Naive thymus-derived CD4-positive, alpha-beta T cell (primary cell): ENCODE measurements around the gene NKAIN2. TPM values are rescaled to one million over a fixed set of nuclear protein-coding genes. Genes with fewer than 3 reads are reported as not detected.

Experiments used
- ATAC-seq: fragments of 150-1000 bp; cut with Tn5 transposase; 2 replicates; pipeline ENCODE4 v1.10.0; 2021; ENCODE audit warnings: mild to moderate bottlenecking, moderate library complexity
- CTCF ChIA-PET: fragments of 350-600 bp; sonication (Branson Sonifier 250); formaldehyde crosslinking; loops from one replicate; lab custom pipeline; 2021; ENCODE audit warnings: antibody characterized with exemption; lab: Charles Lee
- POLR2A ChIA-PET: fragments of 350-600 bp; sonication (Branson Sonifier 250); formaldehyde crosslinking; loops from one replicate; lab custom pipeline; 2021; ENCODE audit warnings: antibody characterized with exemption, inconsistent platforms; lab: Charles Lee
- DNase-seq, 9 donors: peaks; one replicate each; pipeline versions ENCODE4 v3.0.0 to v3.0.0-alpha.2; 2020 to 2022; ENCODE audit warnings: mixed read lengths in 1 of 9
- H3K27ac ChIP-seq: one replicate; pipeline ENCODE4 v1.7.0; 2013; ENCODE audit warnings: mild to moderate bottlenecking, low read depth, low read length, moderate library complexity
- H3K27me3 ChIP-seq, 2 donors: one replicate each; pipeline ENCODE4 v1.7.0; 2013; ENCODE audit warnings: low read length in 2 of 2, mild to moderate bottlenecking in 2 of 2, moderate library complexity in 2 of 2; ENCODE audit not compliant: control insufficient read depth in 2 of 2, insufficient read depth in 2 of 2
- H3K36me3 ChIP-seq, 3 experiments: 1 replicate in 2 of 3; 2 replicates in 1 of 3; pipeline ENCODE4 v1.7.0; 2013; ENCODE audit warnings: low read length in 3 of 3, mild to moderate bottlenecking in 3 of 3, moderate library complexity in 1 of 3; ENCODE audit not compliant: insufficient read depth in 3 of 3, control insufficient read depth in 2 of 3
- H3K4me1 ChIP-seq, 2 donors: one replicate each; pipeline ENCODE4 v1.7.0; 2013; ENCODE audit warnings: low read length in 2 of 2, mild to moderate bottlenecking in 2 of 2, moderate library complexity in 1 of 2; ENCODE audit not compliant: control insufficient read depth in 2 of 2, insufficient read depth in 2 of 2
- H3K4me3 ChIP-seq: 2 replicates; pipeline ENCODE4 v1.7.0; 2013; ENCODE audit warnings: mild to moderate bottlenecking, low read length
- H3K9me3 ChIP-seq, 3 experiments: 1 replicate in 2 of 3; 2 replicates in 1 of 3; pipeline ENCODE4 v1.7.0; 2013; ENCODE audit warnings: low read length in 3 of 3; ENCODE audit not compliant: control insufficient read depth in 2 of 3
- H3K27ac Mint-ChIP-seq, 9 donors: one replicate each; pipeline ENCODE4 v1.8.0; 2020 to 2022; ENCODE audit warnings: mixed read lengths in 9 of 9, mild to moderate bottlenecking in 8 of 9, moderate library complexity in 5 of 9, inconsistent platforms in 2 of 9
- H3K27me3 Mint-ChIP-seq, 5 donors: one replicate each; pipeline ENCODE4 v1.8.0; 2021 to 2022; ENCODE audit warnings: mixed read lengths in 5 of 5, mild to moderate bottlenecking in 1 of 5
- H3K36me3 Mint-ChIP-seq, 5 donors: one replicate each; pipeline ENCODE4 v1.8.0; 2020 to 2022; ENCODE audit warnings: mixed read lengths in 5 of 5, mild to moderate bottlenecking in 3 of 5, inconsistent platforms in 1 of 5
- H3K4me1 Mint-ChIP-seq, 7 donors: one replicate each; pipeline ENCODE4 v1.8.0; 2020 to 2022; ENCODE audit warnings: mixed read lengths in 7 of 7, mild to moderate bottlenecking in 3 of 7, inconsistent platforms in 1 of 7
- H3K4me3 Mint-ChIP-seq, 10 donors: one replicate each; pipeline ENCODE4 v1.8.0; 2020 to 2022; ENCODE audit warnings: mild to moderate bottlenecking in 10 of 10, mixed read lengths in 10 of 10, moderate library complexity in 6 of 10, inconsistent platforms in 2 of 10
- H3K9me3 Mint-ChIP-seq, 11 donors: one replicate each; pipeline ENCODE4 v1.8.0; 2020 to 2022; ENCODE audit warnings: mixed read lengths in 11 of 11, mild to moderate bottlenecking in 4 of 11, inconsistent platforms in 1 of 11, moderate library complexity in 1 of 11
- intact Hi-C, 2 donors: fragments of 100-400 bp; cut with micrococcal nuclease; formaldehyde crosslinking; loops; one replicate each; pipeline ENCODE4 v1.15.1; 2023
- polyA plus RNA-seq, 2 donors: library from polyadenylated mRNA; unstranded; fragments of 300-500 nt; fragmentation: Illumina TruSeq; gene quantifications; one replicate each; pipeline ENCODE4 v1.2.3, GENCODE V29; 2021
- total RNA-seq, 6 experiments: library from RNA in 5 of 6; stranded (reverse) in 5 of 6; gene quantifications; 1 replicate in 5 of 6; 2 replicates in 1 of 6; pipeline ENCODE4 v1.2.3 and lab custom pipeline; 2021 to 2026

The NKAIN2 gene
- total and polyA plus RNA-seq, 7 experiments from 2014 or later: 0.21 to 2.9 TPM; not detected in 5

- H3K9me3 Mint-ChIP-seq: peaks cover 0 to 5% (median 0%) of the 10 kb centered on the region in 11 donors
- ATAC-seq (no peak), DNase-seq (no peak)
- ChIA-PET CTCF (no interaction called here), POLR2A (no interaction called here)
- intact Hi-C loops: no loop called here
- no peak overlapping the region for H3K4me3 Mint-ChIP-seq
- H3K36me3 ChIP-seq: no peaks in the 10 kb centered on the region
- H3K27ac Mint-ChIP-seq: no peak overlapping the region
- no peak overlapping the region for H3K4me3 ChIP-seq
- no peaks in the 10 kb centered on the region for H3K9me3 ChIP-seq
- no peaks in the 10 kb centered on the region for H3K36me3 Mint-ChIP-seq
- H3K4me1 ChIP-seq: no peaks in the 10 kb centered on the region
- peaks cover 0 to 2% (median 0%) of the 10 kb centered on the region in 7 donors for H3K4me1 Mint-ChIP-seq
- H3K27me3 ChIP-seq: no peaks in the 10 kb centered on the region
- H3K27me3 Mint-ChIP-seq: no peaks in the 10 kb centered on the region
- no peak overlapping the region for H3K27ac ChIP-seq
These were observed 627.2 kb downstream of the NKAIN2 start for GRCh38 chr6:124430740-124431318.

GRCh38 chr6:124432620-124433019 lies 629.0 kb downstream of the NKAIN2 start:
- Histone ChIP-seq H3K27me3 (no peaks in the 10 kb centered on the region), H3K36me3 (no peaks in the 10 kb centered on the region), H3K4me1 (no peaks in the 10 kb centered on the region), H3K4me3 (no peak overlapping the region), H3K9me3 (no peaks in the 10 kb centered on the region), H3K27ac (no peak overlapping the region)
- Mint-ChIP-seq H3K36me3 (no peaks in the 10 kb centered on the region), H3K27ac (no peak overlapping the region), H3K27me3 (no peaks in the 10 kb centered on the region), H3K4me1 (peaks cover 0 to 2% (median 0%) of the 10 kb centered on the region in 7 donors), H3K9me3 (peaks cover 0 to 8% (median 0%) of the 10 kb centered on the region in 11 donors), H3K4me3 (no peak overlapping the region)
- ChIA-PET CTCF (no interaction called here), POLR2A (no interaction called here)
- ATAC-seq (peak; percentile 20), DNase-seq (no peak)
- intact Hi-C loops: no loop called here

GRCh38 chr6:124433387-124434160 lies 629.9 kb downstream of the NKAIN2 start:
- no peaks in the 10 kb centered on the region for H3K4me1 ChIP-seq
- H3K27ac ChIP-seq: no peak overlapping the region
- ChIA-PET POLR2A (no interaction called here), CTCF (no interaction called here)
- H3K36me3 ChIP-seq: no peaks in the 10 kb centered on the region
- ATAC-seq: no peak
- intact Hi-C loops: no loop called here
- no peak overlapping the region for H3K27ac Mint-ChIP-seq
- H3K27me3 Mint-ChIP-seq: no peaks in the 10 kb centered on the region
- H3K4me3 ChIP-seq: no peak overlapping the region
- peaks cover 0 to 2% (median 0%) of the 10 kb centered on the region in 7 donors for H3K4me1 Mint-ChIP-seq
- DNase-seq: no peak
- H3K9me3 Mint-ChIP-seq: peaks cover 0 to 10% (median 0%) of the 10 kb centered on the region in 11 donors
- no peak overlapping the region for H3K4me3 Mint-ChIP-seq
- no peaks in the 10 kb centered on the region for H3K36me3 Mint-ChIP-seq
- no peaks in the 10 kb centered on the region for H3K27me3 ChIP-seq
- H3K9me3 ChIP-seq: no peaks in the 10 kb centered on the region

GRCh38 chr6:124434421-124434820 lies 630.8 kb downstream of the NKAIN2 start:
- Mint-ChIP-seq H3K27me3 (no peaks in the 10 kb centered on the region), H3K27ac (no peak overlapping the region), H3K9me3 (peaks cover 0 to 10% (median 1%) of the 10 kb centered on the region in 11 donors), H3K4me1 (peaks cover 0 to 2% (median 0%) of the 10 kb centered on the region in 7 donors), H3K36me3 (no peaks in the 10 kb centered on the region), H3K4me3 (no peak overlapping the region)
- no peaks in the 10 kb centered on the region for H3K9me3 ChIP-seq
- ChIA-PET POLR2A (no interaction called here), CTCF (no interaction called here)
- no peaks in the 10 kb centered on the region for H3K4me1 ChIP-seq
- no peaks in the 10 kb centered on the region for H3K27me3 ChIP-seq
- intact Hi-C loops: no loop called here
- no peak overlapping the region for H3K4me3 ChIP-seq
- no peak overlapping the region for H3K27ac ChIP-seq
- H3K36me3 ChIP-seq: no peaks in the 10 kb centered on the region
- ATAC-seq: no peak
- no peak for DNase-seq

- Mint-ChIP-seq H3K9me3 (peaks cover 0 to 9% (median 1%) of the 10 kb centered on the region in 11 donors), H3K4me1 (peaks cover 0 to 2% (median 0%) of the 10 kb centered on the region in 7 donors), H3K27me3 (no peaks in the 10 kb centered on the region), H3K36me3 (no peaks in the 10 kb centered on the region), H3K4me3 (no peak overlapping the region), H3K27ac (no peak overlapping the region)
- DNase-seq: no peak
- intact Hi-C loops: no loop called here
- ChIA-PET POLR2A (no interaction called here), CTCF (no interaction called here)
- ATAC-seq: no peak
- no peak overlapping the region for H3K4me3 ChIP-seq
- no peak overlapping the region for H3K27ac ChIP-seq
- no peaks in the 10 kb centered on the region for H3K4me1 ChIP-seq
- no peaks in the 10 kb centered on the region for H3K9me3 ChIP-seq
- no peaks in the 10 kb centered on the region for H3K36me3 ChIP-seq
- no peaks in the 10 kb centered on the region for H3K27me3 ChIP-seq
These were observed 633.1 kb downstream of the NKAIN2 start for GRCh38 chr6:124436803-124437202.

- H3K27me3 ChIP-seq: no peaks in the 10 kb centered on the region
- Mint-ChIP-seq H3K9me3 (peaks cover 0 to 9% (median 2%) of the 10 kb centered on the region in 11 donors), H3K27ac (no peak overlapping the region), H3K27me3 (no peaks in the 10 kb centered on the region), H3K4me3 (no peak overlapping the region), H3K36me3 (no peaks in the 10 kb centered on the region), H3K4me1 (no peaks in the 10 kb centered on the region)
- intact Hi-C loops: no loop called here
- DNase-seq (no peak), ATAC-seq (no peak)
- H3K27ac ChIP-seq: no peak overlapping the region
- ChIA-PET CTCF (no interaction called here), POLR2A (no interaction called here)
- no peaks in the 10 kb centered on the region for H3K9me3 ChIP-seq
- no peaks in the 10 kb centered on the region for H3K4me1 ChIP-seq
- H3K4me3 ChIP-seq: no peak overlapping the region
- no peaks in the 10 kb centered on the region for H3K36me3 ChIP-seq
These were observed 634.9 kb downstream of the NKAIN2 start for GRCh38 chr6:124438546-124439065.
